ENCODE measurements around the gene KLHL29. TPM values are rescaled to one million over a fixed set of nuclear protein-coding genes. Genes with fewer than 3 reads are reported as not detected.

KLHL29 gene
- total RNA-seq, 4 donors from 2014 or later = 39.6 to 52.0 (median 40.4) TPM

GRCh38 chr2:23546913-23547312 is 161.9 kb downstream of the KLHL29 start:
- TF ChIP-seq EP300 (IDR thresholded peaks at IDR 0.05) (no peak), POLR2A (IDR thresholded peaks at IDR 0.05) (no peak), CTCF (IDR thresholded peaks at IDR 0.05) (no peak)
- Histone ChIP-seq H3K9me3 (no peaks in the 10 kb centered on the region), H3K4me3 (no peak overlapping the region), H3K36me3 (no peaks in the 10 kb centered on the region), H3K27me3 (no peaks in the 10 kb centered on the region), H3K4me1 (peaks cover 5 to 94% (median 51%) of the 10 kb centered on the region in 4 donors), H3K27ac (peak overlapping the region in 2 of 4 donors; percentile 53 to 93)
- DNase-seq (ENCODE audit: low spot score in 2 of 2) = no peak
- WGBS, 2 donors = 85 to 89% methylated on average over 11 of the region's 13 CpGs

GRCh38 chr2:23547725-23548124 is 162.7 kb downstream of the KLHL29 start:
- WGBS, 2 donors = 74 to 75% methylated on average over 6 of the region's 6 CpGs
- TF ChIP-seq EP300 (IDR thresholded peaks at IDR 0.05) (no peak), POLR2A (IDR thresholded peaks at IDR 0.05) (no peak), CTCF (IDR thresholded peaks at IDR 0.05) (no peak)

GRCh38 chr2:23548143-23548769 is 163.3 kb downstream of the KLHL29 start:
- no peaks in the 10 kb centered on the region for H3K27me3 ChIP-seq
- no peak for TF ChIP-seq EP300 (IDR thresholded peaks at IDR 0.05)
- TF ChIP-seq CTCF (IDR thresholded peaks at IDR 0.05) = no peak
- no peak for TF ChIP-seq POLR2A (IDR thresholded peaks at IDR 0.05)
- WGBS, 2 donors = 96 to 99% methylated on average over 14 of the region's 14 CpGs
- peak overlapping the region; percentile 54 to 93 (median 79) for H3K27ac ChIP-seq
- H3K4me3 ChIP-seq = no peak overlapping the region
- DNase-seq (ENCODE audit: low spot score in 2 of 2) = no peak
- H3K9me3 ChIP-seq = no peaks in the 10 kb centered on the region
- H3K4me1 ChIP-seq = peaks cover 5 to 94% (median 51%) of the 10 kb centered on the region in 4 donors
- H3K36me3 ChIP-seq = no peaks in the 10 kb centered on the region

More at GRCh38 chr2:23547725-23548124, 162.7 kb downstream of the KLHL29 start:
- Histone ChIP-seq H3K27ac (peak overlapping the region in 2 of 4 donors; percentile 88 to 93), H3K27me3 (no peaks in the 10 kb centered on the region), H3K36me3 (no peaks in the 10 kb centered on the region), H3K4me3 (no peak overlapping the region), H3K9me3 (no peaks in the 10 kb centered on the region), H3K4me1 (peaks cover 5 to 94% (median 49%) of the 10 kb centered on the region in 4 donors)
- DNase-seq (ENCODE audit: low spot score in 2 of 2) = no peak

GRCh38 chr2:23549051-23549450 is 164.1 kb downstream of the KLHL29 start:
- Histone ChIP-seq H3K27me3 (no peaks in the 10 kb centered on the region), H3K36me3 (no peaks in the 10 kb centered on the region), H3K27ac (peak overlapping the region; percentile 54 to 93 (median 79)), H3K4me3 (no peak overlapping the region), H3K4me1 (peaks cover 5 to 95% (median 57%) of the 10 kb centered on the region in 4 donors), H3K9me3 (no peaks in the 10 kb centered on the region)
- no peak for DNase-seq (ENCODE audit: low spot score in 2 of 2)
- 40 to 42% methylated on average over 7 of the region's 7 CpGs for WGBS, 2 donors
- TF ChIP-seq POLR2A (IDR thresholded peaks at IDR 0.05) = no peak
- TF ChIP-seq EP300 (IDR thresholded peaks at IDR 0.05) = no peak
- TF ChIP-seq CTCF (IDR thresholded peaks at IDR 0.05) = no peak

- TF ChIP-seq POLR2A (IDR thresholded peaks at IDR 0.05) (no peak), CTCF (IDR thresholded peaks at IDR 0.05) (no peak), EP300 (IDR thresholded peaks at IDR 0.05) (no peak)
- H3K36me3 ChIP-seq = no peaks in the 10 kb centered on the region
- WGBS, 2 donors = 54 to 56% methylated on average over 16 of the region's 16 CpGs
- no peak overlapping the region for H3K4me3 ChIP-seq
- H3K27me3 ChIP-seq = no peaks in the 10 kb centered on the region
- peaks cover 5 to 96% (median 58%) of the 10 kb centered on the region in 4 donors for H3K4me1 ChIP-seq
- no peaks in the 10 kb centered on the region for H3K9me3 ChIP-seq
- H3K27ac ChIP-seq = peak overlapping the region; percentile 54 to 93 (median 79)
- DNase-seq (ENCODE audit: low spot score in 2 of 2) = no peak
Observed at GRCh38 chr2:23549821-23550530, 165.0 kb downstream of the KLHL29 start.

Data from tibial nerve (tissue), 4 donors.